GM18858 (cell line): Measurements from ENCODE around the gene GSTM3.
"Not testable (repeated sequence)": the region's sequence is repeated elsewhere in the genome, so short reads cannot be mapped to it uniquely, and the experiment has no call there.

Experiments
- ATAC-seq: cut with Tn5 transposase; IDR thresholded peaks from one replicate; pipeline ENCODE4 v1.9.1; 2021; ENCODE audit not compliant: unreplicated experiment

Gene GSTM3

GRCh38 chr1:109728870-109729269, 12.0 kb downstream of the GSTM3 start:
- ATAC-seq: no peak

- ATAC-seq: no peak
Measured at GRCh38 chr1:109726728-109727373, 14.0 kb downstream of the GSTM3 start.

- no peak for ATAC-seq
Measured at GRCh38 chr1:109726007-109726406, 14.8 kb downstream of the GSTM3 start.

GRCh38 chr1:109725510-109725909, 15.3 kb downstream of the GSTM3 start:
- no peak for ATAC-seq

- ATAC-seq: no peak
Measured at GRCh38 chr1:109724933-109725332, 15.9 kb downstream of the GSTM3 start.

- ATAC-seq: no peak
Measured at GRCh38 chr1:109722908-109723691, 17.7 kb downstream of the GSTM3 start.

GRCh38 chr1:109721971-109722370, 18.9 kb downstream of the GSTM3 start:
- ATAC-seq: no peak

- no peak for ATAC-seq
Measured at GRCh38 chr1:109721042-109721441, 19.8 kb downstream of the GSTM3 start.

GRCh38 chr1:109719337-109719837, 21.5 kb downstream of the GSTM3 start:
- ATAC-seq: no peak

- no peak for ATAC-seq
Measured at GRCh38 chr1:109718495-109718894, 22.3 kb downstream of the GSTM3 start.

GRCh38 chr1:109717729-109718128, 23.1 kb downstream of the GSTM3 start:
- ATAC-seq: no peak

GRCh38 chr1:109716570-109717090, 24.2 kb downstream of the GSTM3 start:
- no peak for ATAC-seq

- no peak for ATAC-seq
Measured at GRCh38 chr1:109716121-109716520, 24.7 kb downstream of the GSTM3 start.

- no peak for ATAC-seq
Measured at GRCh38 chr1:109714661-109715372, 26.0 kb downstream of the GSTM3 start.

GRCh38 chr1:109713636-109714035, 27.2 kb downstream of the GSTM3 start:
- ATAC-seq: no peak

- ATAC-seq: no peak
Measured at GRCh38 chr1:109712321-109712864, 28.4 kb downstream of the GSTM3 start.

- ATAC-seq: not testable (repeated sequence)
Measured at GRCh38 chr1:109711593-109712320, 29.1 kb downstream of the GSTM3 start, which contains the start of gene GSTM5. GSTM5 (plus strand) TSS chr1:109712251; CDS start chr1:109712313, 62 bp downstream.

- not testable (repeated sequence) for ATAC-seq
Measured at GRCh38 chr1:109709822-109710221, 31.0 kb downstream of the GSTM3 start.

GRCh38 chr1:109708949-109709348, 31.9 kb downstream of the GSTM3 start:
- not testable (repeated sequence) for ATAC-seq

GRCh38 chr1:109705411-109705810, 35.4 kb downstream of the GSTM3 start:
- ATAC-seq: no peak
